H1 (cell line): ENCODE results near the gene TMEM63A. TPM values are rescaled to one million over a fixed set of nuclear protein-coding genes. Genes with fewer than 3 reads are reported as not detected.

Experiments used
- CHD7 ChIP-seq: fragments of 300-600 bp; sonication (generic); IDR thresholded peaks from 2 replicates; pipeline ENCODE4 v1.7.1; 2012; ENCODE audit warnings: low read length, moderate library complexity, mild to moderate bottlenecking, inconsistent platforms; ENCODE audit not compliant: insufficient replicate concordance
- FOSL1 ChIP-seq: IDR thresholded peaks from 2 replicates; pipeline ENCODE4 v1.6.1; 2011; ENCODE audit warnings: mild to moderate bottlenecking, low read depth, low read length, moderate library complexity; ENCODE audit not compliant: insufficient read depth
- NANOG ChIP-seq: IDR thresholded peaks from 2 replicates; pipeline ENCODE4 v1.6.1; 2011; ENCODE audit warnings: low read length, low read depth, mild to moderate bottlenecking, inconsistent platforms; ENCODE audit not compliant: insufficient read depth, poor library complexity, severe bottlenecking
- SP1 ChIP-seq: IDR thresholded peaks from 2 replicates; pipeline ENCODE4 v1.6.1; 2011; ENCODE audit warnings: low read depth, low read length
- USF2 ChIP-seq: IDR thresholded peaks from 2 replicates; pipeline ENCODE4 v1.6.1; 2011; ENCODE audit warnings: low read length, improper control_type of control experiment
- polyA plus RNA-seq, 7 experiments: library from polyadenylated mRNA; depleted of rRNA in 3 of 7; stranded (reverse) in 5 of 7; unstranded in 2 of 7; fragments of >200 nt in 5 of 7; fragments of 200-250 nt in 2 of 7; gene quantifications; 1 replicate in 5 of 7; 2 replicates in 1 of 7; 4 replicates in 1 of 7; pipeline versions ENCODE4 v1.2.1 to v1.2.3, GENCODE V29; 2011 to 2013; ENCODE audit warnings: missing spikeins in 2 of 7, mixed read lengths in 2 of 7
- total RNA-seq: library from RNA; stranded (reverse); fragmentation: NEBNext Ultra II Directional; extraction: Animal tissue kit (Norgen Biotek cat#: 25700); gene quantifications from 2 replicates; pipeline ENCODE4 v1.2.1, GENCODE V29; 2021

TMEM63A gene
- total and polyA plus RNA-seq, 2 of the 8 experiments (the other 6 are each of a cell fraction or from before 2014, with no cell fraction given) = 26.1 to 55.4 TPM

- TF ChIP-seq CHD7 (no peak), NANOG (no peak), SP1 (no peak), USF2 (no peak), FOSL1 (no peak)
Measured at GRCh38 chr1:225888898-225889601, 6.9 kb upstream of the TMEM63A start, which contains the start of gene LEFTY1 (continued).
